OCI-LY1 (cell line): Measurements from ENCODE around the gene NUDT9.
"Not testable (repeated sequence)": the region's sequence is repeated elsewhere in the genome, so short reads cannot be mapped to it uniquely, and the experiment has no call there.

Source experiments
- H2AFZ ChIP-seq: fragments of 200-600 bp; sonication (generic), shearing (Covaris generic); 2 replicates; pipeline ENCODE4 v1.6.0; 2014; ENCODE audit warnings: antibody characterized with exemption, mild to moderate bottlenecking, low read length
- H3F3A ChIP-seq: fragments of 200-600 bp; sonication (generic), shearing (Covaris generic); 2 replicates; pipeline ENCODE4 v1.6.0; 2014; ENCODE audit warnings: mild to moderate bottlenecking, antibody characterized with exemption, low read length, moderate library complexity; ENCODE audit not compliant: insufficient read depth
- H3K27ac ChIP-seq: fragments of 200-600 bp; sonication (generic); 2 replicates; pipeline ENCODE4 v1.5.1; 2014; ENCODE audit warnings: low read length, mixed run types, mild to moderate bottlenecking, low read depth; ENCODE audit not compliant: poor library complexity, severe bottlenecking
- H3K27me3 ChIP-seq: fragments of 200-600 bp; sonication (generic); 2 replicates; pipeline ENCODE4 v1.6.0; 2014; ENCODE audit warnings: antibody characterized with exemption, mild to moderate bottlenecking, low read length, moderate library complexity; ENCODE audit not compliant: insufficient read depth
- H3K36me3 ChIP-seq: fragments of 200-600 bp; sonication (generic); 2 replicates; pipeline ENCODE4 v1.6.1; 2014; ENCODE audit warnings: mild to moderate bottlenecking, antibody characterized with exemption, low read length, moderate library complexity, mixed read lengths; ENCODE audit not compliant: insufficient read depth
- H3K4me1 ChIP-seq: fragments of 200-600 bp; sonication (generic); 2 replicates; pipeline ENCODE4 v1.5.1; 2014; ENCODE audit warnings: mild to moderate bottlenecking, low read length, moderate library complexity; ENCODE audit not compliant: insufficient read depth, severe bottlenecking
- H3K4me2 ChIP-seq: fragments of 200-600 bp; sonication (generic), shearing (Covaris generic); 2 replicates; pipeline ENCODE4 v1.6.1; 2014; ENCODE audit warnings: low read length
- H3K4me3 ChIP-seq: fragments of 200-600 bp; sonication (generic); 2 replicates; pipeline ENCODE4 v1.5.1; 2014; ENCODE audit warnings: low read length, low read depth, mild to moderate bottlenecking, mixed read lengths; ENCODE audit not compliant: poor library complexity, severe bottlenecking
- H3K79me2 ChIP-seq: fragments of 200-600 bp; shearing (Covaris generic); 2 replicates; pipeline ENCODE4 v1.6.1; 2016; ENCODE audit warnings: mixed run types, low read length, mixed read lengths; ENCODE audit not compliant: insufficient read depth
- H3K9ac ChIP-seq: fragments of 200-600 bp; sonication (generic), shearing (Covaris generic); 2 replicates; pipeline ENCODE4 v1.6.1; 2014; ENCODE audit warnings: mild to moderate bottlenecking, low read length, mixed read lengths
- H3K9me2 ChIP-seq: fragments of 200-600 bp; sonication (generic), shearing (Covaris generic); 2 replicates; pipeline ENCODE4 v1.6.1; 2014; ENCODE audit warnings: low read depth, mild to moderate bottlenecking, low read length, mixed read lengths
- H3K9me3 ChIP-seq: fragments of 200-600 bp; shearing (Covaris generic); 2 replicates; pipeline ENCODE4 v1.6.1; 2014; ENCODE audit warnings: low read length, mixed read lengths
- H4K20me1 ChIP-seq: fragments of 200-600 bp; sonication (generic), shearing (Covaris generic); 2 replicates; pipeline ENCODE4 v1.6.0; 2016; ENCODE audit warnings: mild to moderate bottlenecking, low read length; ENCODE audit not compliant: insufficient read depth
- CTCF ChIP-seq: fragments of 200-600 bp; sonication (generic), shearing (Covaris generic); IDR thresholded peaks from 2 replicates; pipeline ENCODE4 v1.5.1; 2017; ENCODE audit warnings: mild to moderate bottlenecking, antibody characterized with exemption, low read length, moderate library complexity, mixed read lengths
- EZH2 ChIP-seq: fragments of 200-600 bp; sonication (generic), shearing (Covaris generic); IDR thresholded peaks from 2 replicates; pipeline ENCODE4 v1.8.0; 2017; ENCODE audit warnings: borderline replicate concordance, mixed run types, mild to moderate bottlenecking, antibody characterized with exemption, low read length, moderate library complexity, mixed read lengths

NUDT9 gene

GRCh38 chr4:87419578-87420249 is 2.7 kb upstream of the NUDT9 start:
- no peak overlapping the region for H3K27ac ChIP-seq
- H2AFZ ChIP-seq, result no peak overlapping the region
- TF ChIP-seq EZH2 (no peak), CTCF (no peak)
- peaks cover 21% of the 10 kb centered on the region for H3K4me1 ChIP-seq
- no peaks in the 10 kb centered on the region for H3K27me3 ChIP-seq
- H3K9me3 ChIP-seq, result no peaks in the 10 kb centered on the region
- no peaks in the 10 kb centered on the region for H3K9me2 ChIP-seq
- no peaks in the 10 kb centered on the region for H3K36me3 ChIP-seq
- no peaks in the 10 kb centered on the region for H3F3A ChIP-seq
- no peak overlapping the region for H3K9ac ChIP-seq
- H3K4me3 ChIP-seq, result no peak overlapping the region
- no peaks in the 10 kb centered on the region for H4K20me1 ChIP-seq
- H3K79me2 ChIP-seq, result peaks cover 18% of the 10 kb centered on the region
- H3K4me2 ChIP-seq, result no peak overlapping the region

GRCh38 chr4:87420276-87420830 is 2.0 kb upstream of the NUDT9 start:
- H3K4me1 ChIP-seq, result peaks cover 27% of the 10 kb centered on the region

GRCh38 chr4:87423317-87424098 is 1.1 kb downstream of the NUDT9 start:
- peaks cover 39% of the 10 kb centered on the region for H3K4me1 ChIP-seq
- peak overlapping the region; percentile 72 for H3K9ac ChIP-seq
- no peaks in the 10 kb centered on the region for H3K9me3 ChIP-seq
- H3K9me2 ChIP-seq, result no peaks in the 10 kb centered on the region
- peak overlapping the region; percentile 70 for H3K4me3 ChIP-seq
- H3K27ac ChIP-seq, result peak overlapping the region; percentile 62
- H3F3A ChIP-seq, result no peaks in the 10 kb centered on the region
- TF ChIP-seq CTCF, result no peak
- TF ChIP-seq EZH2, result no peak
- peak overlapping the region; percentile 85 for H3K4me2 ChIP-seq
- no peaks in the 10 kb centered on the region for H3K27me3 ChIP-seq
- no peaks in the 10 kb centered on the region for H3K36me3 ChIP-seq
- H2AFZ ChIP-seq, result no peak overlapping the region
- no peaks in the 10 kb centered on the region for H4K20me1 ChIP-seq
- H3K79me2 ChIP-seq, result peaks cover 42% of the 10 kb centered on the region

More at GRCh38 chr4:87420276-87420830, 2.0 kb upstream of the NUDT9 start:
- no peak overlapping the region for H3K9ac ChIP-seq
- no peak for TF ChIP-seq CTCF
- TF ChIP-seq EZH2, result no peak
- no peaks in the 10 kb centered on the region for H3F3A ChIP-seq
- H2AFZ ChIP-seq, result no peak overlapping the region
- H3K27ac ChIP-seq, result no peak overlapping the region
- no peaks in the 10 kb centered on the region for H3K27me3 ChIP-seq
- no peaks in the 10 kb centered on the region for H3K9me3 ChIP-seq
- peaks cover 24% of the 10 kb centered on the region for H3K79me2 ChIP-seq
- H3K4me2 ChIP-seq, result no peak overlapping the region
- no peak overlapping the region for H3K4me3 ChIP-seq
- H3K36me3 ChIP-seq, result no peaks in the 10 kb centered on the region
- H3K9me2 ChIP-seq, result no peaks in the 10 kb centered on the region
- H4K20me1 ChIP-seq, result no peaks in the 10 kb centered on the region

- not testable (repeated sequence) for H3F3A ChIP-seq, H2AFZ ChIP-seq, H3K27me3 ChIP-seq, H3K36me3 ChIP-seq, H4K20me1 ChIP-seq, H3K9me3 ChIP-seq, H3K9me2 ChIP-seq
- Histone ChIP-seq H3K4me2 (peak overlapping the region; percentile 85), H3K79me2 (peaks cover 48% of the 10 kb centered on the region), H3K9ac (peak overlapping the region; percentile 72), H3K27ac (peak overlapping the region; percentile 62), H3K4me1 (peaks cover 39% of the 10 kb centered on the region), H3K4me3 (peak overlapping the region; percentile 70)
Measured at GRCh38 chr4:87424099-87424543, 1.7 kb downstream of the NUDT9 start.
